WTC11 (cell line): ENCODE data around the gene EEIG1.

Experiments used
- CREB1 ChIP-seq: sonication (generic); formaldehyde crosslinking; IDR thresholded peaks from 2 replicates; pipeline ENCODE4 v1.8.0; 2023; ENCODE audit warnings: mild to moderate bottlenecking, missing genetic modification reagents
- CTCF ChIP-seq: fragments of 200-600 bp; IDR thresholded peaks from 2 replicates; pipeline ENCODE4 v1.8.0; 2022; ENCODE audit warnings: antibody characterized with exemption

- TF ChIP-seq CTCF (no peak), CREB1 (CRISPR knock-in tag) (no peak)
Observed at GRCh38 chr9:127977884-127978647, 2.7 kb downstream of the EEIG1 start.
